C4-2B (cell line): ENCODE measurements around the gene SPO11.
"Not testable (repeated sequence)": the region's sequence is repeated elsewhere in the genome, so short reads cannot be mapped to it uniquely, and the experiment has no call there.

ENCODE experiments used
- H3K27ac ChIP-seq: fragments of 450-650 bp; 2 replicates; pipeline ENCODE4 v1.5.1; 2017
- ZFX ChIP-seq: fragments of 450-650 bp; IDR thresholded peaks from 2 replicates; pipeline ENCODE4 v1.6.1; 2017
- TF ChIP-seq, protein P1 (sequence below): fragments of 450-650 bp; conservative IDR thresholded peaks from 2 replicates; pipeline ENCODE4 v1.5.1; 2017; ENCODE audit warnings: mild to moderate bottlenecking

Gene SPO11

DNA sequence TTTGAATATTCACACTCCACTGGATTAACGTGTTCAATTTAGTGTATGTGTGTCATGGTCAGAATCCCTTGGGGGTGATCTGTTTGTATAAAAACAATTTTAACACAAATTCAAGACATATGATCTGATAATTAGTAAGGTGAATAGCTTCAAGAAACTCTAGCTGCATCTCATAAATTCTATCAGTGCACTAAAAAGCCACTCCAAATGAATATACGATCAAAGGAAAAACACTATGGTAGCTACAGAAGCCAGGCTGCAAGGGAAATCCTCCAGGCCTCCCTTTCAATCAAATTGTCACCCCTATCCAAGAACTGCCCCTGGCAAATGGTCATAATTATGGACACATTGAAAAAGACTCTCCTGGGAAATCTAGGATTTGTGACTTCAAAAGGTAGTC is 12.1 kb downstream of the SPO11 start:
- TF ChIP-seq ZFX: no peak
- TF ChIP-seq, protein P1, sequence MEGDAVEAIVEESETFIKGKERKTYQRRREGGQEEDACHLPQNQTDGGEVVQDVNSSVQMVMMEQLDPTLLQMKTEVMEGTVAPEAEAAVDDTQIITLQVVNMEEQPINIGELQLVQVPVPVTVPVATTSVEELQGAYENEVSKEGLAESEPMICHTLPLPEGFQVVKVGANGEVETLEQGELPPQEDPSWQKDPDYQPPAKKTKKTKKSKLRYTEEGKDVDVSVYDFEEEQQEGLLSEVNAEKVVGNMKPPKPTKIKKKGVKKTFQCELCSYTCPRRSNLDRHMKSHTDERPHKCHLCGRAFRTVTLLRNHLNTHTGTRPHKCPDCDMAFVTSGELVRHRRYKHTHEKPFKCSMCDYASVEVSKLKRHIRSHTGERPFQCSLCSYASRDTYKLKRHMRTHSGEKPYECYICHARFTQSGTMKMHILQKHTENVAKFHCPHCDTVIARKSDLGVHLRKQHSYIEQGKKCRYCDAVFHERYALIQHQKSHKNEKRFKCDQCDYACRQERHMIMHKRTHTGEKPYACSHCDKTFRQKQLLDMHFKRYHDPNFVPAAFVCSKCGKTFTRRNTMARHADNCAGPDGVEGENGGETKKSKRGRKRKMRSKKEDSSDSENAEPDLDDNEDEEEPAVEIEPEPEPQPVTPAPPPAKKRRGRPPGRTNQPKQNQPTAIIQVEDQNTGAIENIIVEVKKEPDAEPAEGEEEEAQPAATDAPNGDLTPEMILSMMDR: no peak

DNA sequence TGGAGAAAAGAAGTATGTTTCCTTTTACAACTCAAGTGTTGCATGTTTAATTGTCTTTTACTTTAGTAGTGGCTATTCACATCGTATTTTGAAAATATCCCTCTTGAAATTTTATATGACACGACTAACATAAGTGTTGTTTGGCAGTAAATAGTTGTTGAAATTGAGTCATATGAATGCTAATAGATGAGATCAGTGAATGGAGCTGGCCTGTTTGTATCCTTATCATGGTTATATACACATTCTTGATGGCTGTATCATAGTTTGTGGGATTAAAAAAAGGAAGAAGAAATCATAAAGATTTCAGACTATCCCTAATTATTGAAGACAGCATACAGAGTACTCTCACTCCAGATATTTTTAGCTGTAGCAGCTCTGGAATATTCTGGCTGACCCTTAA is 13.2 kb downstream of the SPO11 start:
- no peak for TF ChIP-seq ZFX
- TF ChIP-seq, protein P1: no peak
- H3K27ac ChIP-seq: no peak overlapping the region

More for the DNA sequence above, 12.1 kb downstream of the SPO11 start:
- H3K27ac ChIP-seq: no peak overlapping the region

DNA sequence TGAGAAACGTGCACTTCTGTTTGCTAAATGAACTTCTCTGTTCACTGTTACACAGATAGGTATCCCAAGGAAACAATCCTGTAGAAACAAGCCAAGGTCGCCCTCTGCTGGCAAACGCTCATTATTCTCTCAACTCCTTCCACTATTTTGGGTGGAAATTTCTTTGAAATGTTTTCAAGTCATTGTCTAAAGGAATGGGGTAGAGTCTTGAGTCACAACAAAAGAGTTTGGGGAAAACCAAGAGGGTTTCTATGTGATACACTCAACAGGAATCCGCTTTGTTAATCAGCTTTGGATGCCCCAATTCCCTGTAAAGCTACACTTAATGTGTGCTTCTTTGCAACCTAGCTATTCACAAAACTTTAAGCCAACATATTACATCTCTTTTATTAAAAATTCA is 16.9 kb downstream of the SPO11 start:
- no peak for TF ChIP-seq ZFX
- TF ChIP-seq, protein P1: peak; percentile 90
- no peak overlapping the region for H3K27ac ChIP-seq

DNA sequence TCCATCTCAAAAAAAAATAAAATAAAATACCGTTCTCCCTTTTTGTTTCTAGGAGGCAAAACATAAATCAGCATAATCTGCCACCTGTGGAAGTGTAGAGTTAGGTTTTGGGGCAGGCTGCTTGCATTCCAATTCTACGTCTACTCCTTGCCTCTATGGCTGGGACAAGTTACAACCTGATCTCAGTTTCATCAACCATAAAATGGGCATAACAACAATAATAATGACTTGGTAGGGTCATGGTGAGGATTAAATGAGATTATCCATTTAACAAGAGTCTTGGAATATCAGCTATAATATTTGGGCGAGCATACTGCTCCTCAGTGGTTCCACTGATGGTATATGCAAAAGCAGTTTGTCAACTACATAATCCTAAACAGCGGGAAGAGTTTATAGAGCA is 17.8 kb downstream of the SPO11 start:
- TF ChIP-seq, protein P1: no peak
- TF ChIP-seq ZFX: no peak
- no peak overlapping the region for H3K27ac ChIP-seq

DNA sequence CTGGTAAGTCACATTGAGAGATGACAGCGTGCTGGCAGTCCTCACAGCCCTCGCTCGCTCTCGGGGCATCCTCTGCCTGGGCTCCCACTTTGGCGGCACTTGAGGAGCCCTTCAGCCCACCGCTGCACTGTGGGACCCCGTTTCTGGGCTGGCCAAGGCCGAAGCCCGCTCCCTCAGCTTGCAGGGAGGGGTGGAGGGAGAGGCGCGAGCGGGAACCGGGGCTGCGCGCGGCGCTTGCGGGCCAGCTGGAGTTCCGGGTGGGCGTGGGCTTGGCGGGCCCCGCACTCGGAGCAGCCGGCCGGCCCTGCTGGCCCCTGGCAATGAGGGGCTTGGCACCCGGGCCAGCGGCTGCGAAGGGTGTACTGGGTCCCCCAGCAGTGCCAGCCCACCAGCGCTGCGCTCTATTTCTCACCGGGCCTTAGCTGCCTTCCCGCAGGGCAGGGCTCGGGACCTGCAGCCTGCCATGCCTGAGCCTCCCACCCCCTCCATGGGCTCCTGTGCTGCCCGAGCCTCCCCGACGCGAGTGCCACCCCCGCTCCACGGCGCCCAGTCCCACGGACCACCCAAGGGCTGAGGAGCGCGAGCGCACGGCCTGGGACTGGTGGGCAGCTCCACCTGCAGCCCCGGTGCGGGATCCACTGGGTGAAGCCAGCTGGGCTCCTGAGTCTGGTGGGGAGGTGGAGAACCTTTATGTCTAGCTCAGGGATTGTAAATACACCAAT is 18.8 kb downstream of the SPO11 start:
- H3K27ac ChIP-seq: not testable (repeated sequence)

DNA sequence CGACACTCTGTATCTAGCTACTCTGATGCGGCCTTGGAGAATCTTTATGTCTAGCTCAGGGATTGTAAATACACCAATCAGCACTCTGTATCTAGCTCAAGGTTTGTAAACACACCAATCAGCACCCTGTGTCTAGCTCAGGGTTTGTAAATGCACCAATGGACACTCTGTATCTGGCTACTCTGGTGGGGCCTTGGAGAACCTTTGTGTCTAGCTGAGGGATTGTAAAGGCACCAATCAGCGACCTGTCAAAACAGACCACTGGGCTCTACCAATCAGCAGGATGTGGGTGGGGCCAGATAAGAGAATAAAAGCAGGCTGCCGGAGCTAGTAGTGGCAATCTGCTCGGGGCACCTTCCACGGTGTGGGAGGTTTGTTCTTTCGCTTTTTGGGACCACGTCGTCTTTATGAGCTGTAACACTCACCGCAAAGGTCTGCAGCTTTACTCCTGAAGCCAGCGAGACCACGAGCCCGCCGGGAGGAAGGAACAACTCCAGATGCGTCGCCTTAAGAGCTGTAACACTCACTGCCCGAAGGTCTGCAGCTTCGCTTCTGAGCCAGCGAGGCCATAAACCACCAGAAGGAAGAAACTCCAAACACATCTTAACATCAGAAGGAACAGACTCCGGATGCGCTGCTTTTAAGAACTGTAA is 19.4 kb downstream of the SPO11 start:
- H3K27ac ChIP-seq: not testable (repeated sequence)

DNA sequence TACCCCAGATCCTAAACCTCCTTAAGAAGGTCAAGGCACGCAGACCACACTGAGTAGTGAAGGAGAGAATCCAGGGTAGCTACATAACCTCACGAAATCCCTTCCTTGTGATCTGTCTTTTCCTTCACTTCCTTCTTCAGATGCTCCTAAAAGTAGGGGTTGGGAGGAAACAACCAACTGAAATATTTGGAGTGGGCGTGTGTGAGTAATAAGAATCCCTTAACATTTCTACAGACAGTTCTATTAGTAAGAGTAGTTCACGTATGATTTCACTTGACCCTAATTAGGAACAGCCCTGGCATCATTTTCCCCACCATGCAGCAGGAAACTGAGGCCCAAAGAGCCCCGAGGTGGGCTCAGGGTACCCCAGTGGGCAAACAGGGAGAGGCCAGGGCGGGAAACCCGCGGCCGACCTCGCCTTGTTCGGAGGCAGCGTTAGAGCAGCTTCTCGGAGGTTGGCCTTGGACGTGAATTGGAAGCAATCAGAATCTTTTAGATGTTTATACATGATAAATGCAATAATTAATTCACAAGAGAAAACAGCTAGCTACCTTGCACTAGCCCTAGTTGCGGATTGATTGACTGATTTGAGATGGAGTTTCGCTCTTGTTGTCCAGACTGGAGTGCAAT is 20.6 kb downstream of the SPO11 start:
- no peak overlapping the region for H3K27ac ChIP-seq
- TF ChIP-seq ZFX: no peak
- TF ChIP-seq, protein P1: no peak

DNA sequence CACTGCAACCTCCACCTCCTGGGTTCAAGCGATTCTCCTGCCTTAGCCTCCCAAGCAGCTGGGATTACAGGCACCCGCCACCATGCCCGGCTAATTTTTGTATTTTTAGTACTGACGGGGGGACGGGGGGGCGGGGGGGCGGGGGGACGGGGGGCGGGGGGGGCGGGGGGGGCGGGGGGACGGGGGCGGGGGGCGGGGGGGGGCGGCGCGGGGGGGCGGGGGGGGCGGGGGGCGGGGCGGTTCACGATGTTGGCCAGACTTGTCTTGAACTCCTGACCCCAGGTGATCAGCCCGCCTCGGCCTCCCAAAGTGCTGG is 21.1 kb downstream of the SPO11 start:
- peak overlapping the region; percentile 90 for H3K27ac ChIP-seq
